GM21360 (cell line): ENCODE measurements around the gene EGLN3.
"Not testable (repeated sequence)": the region's sequence is repeated elsewhere in the genome, so short reads cannot be mapped to it uniquely, and the experiment has no call there.

Experiments
- ATAC-seq: cut with Tn5 transposase; IDR thresholded peaks from one replicate; pipeline ENCODE4 v1.9.1; 2021; ENCODE audit warnings: mild to moderate bottlenecking, moderate library complexity; ENCODE audit not compliant: unreplicated experiment

The EGLN3 gene

GRCh38 chr14:33938131-33938949, 12.5 kb downstream of the EGLN3 start:
- no peak for ATAC-seq

GRCh38 chr14:33936391-33936790, 14.5 kb downstream of the EGLN3 start:
- ATAC-seq, result no peak

DNA sequence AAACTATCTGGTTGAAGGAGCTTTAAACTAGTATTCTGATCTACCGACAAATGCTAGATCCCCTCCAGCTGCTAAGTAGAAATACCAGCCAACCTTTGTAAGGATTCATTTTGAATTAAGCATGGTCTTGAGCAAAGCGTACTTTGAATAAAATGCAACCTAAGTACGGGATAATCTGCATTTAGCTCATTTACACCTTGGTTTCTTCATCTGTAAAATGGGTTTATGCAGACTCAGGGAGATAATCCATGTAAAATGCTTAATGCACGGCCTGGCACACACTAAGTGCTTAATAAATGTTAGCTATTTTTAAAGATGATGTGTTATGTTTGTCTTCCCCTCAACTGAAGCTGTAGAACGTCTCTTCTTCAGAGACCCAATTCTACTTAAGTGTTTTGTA, 15.9 kb downstream of the EGLN3 start:
- ATAC-seq, result no peak

GRCh38 chr14:33934043-33934750, 16.7 kb downstream of the EGLN3 start:
- no peak for ATAC-seq

DNA sequence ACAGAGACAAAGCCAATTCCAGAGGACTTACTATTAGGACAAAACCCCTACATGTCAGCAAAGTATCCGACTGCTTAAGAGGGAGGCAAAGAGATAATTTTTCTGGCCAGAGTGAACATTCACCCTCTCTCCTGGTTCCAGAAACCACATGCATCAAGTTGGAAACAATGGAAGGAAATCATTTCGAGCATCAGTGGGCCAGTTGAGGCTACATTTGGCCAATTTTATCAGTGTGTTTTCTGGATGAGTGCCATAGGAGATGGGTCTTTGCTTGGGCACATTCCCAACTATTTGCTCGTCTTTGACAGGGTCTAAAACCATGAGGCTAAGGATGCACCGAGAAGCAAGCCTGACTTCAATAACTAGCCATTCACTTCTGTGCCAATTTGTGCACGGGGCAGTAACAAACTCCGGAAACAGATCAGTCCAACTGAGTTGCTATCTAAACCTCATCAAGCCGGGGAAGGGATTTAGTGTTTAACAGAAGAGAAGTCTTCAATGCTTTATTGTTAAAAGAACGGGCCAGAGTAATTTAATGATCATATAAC, 17.4 kb downstream of the EGLN3 start:
- ATAC-seq, result no peak

DNA sequence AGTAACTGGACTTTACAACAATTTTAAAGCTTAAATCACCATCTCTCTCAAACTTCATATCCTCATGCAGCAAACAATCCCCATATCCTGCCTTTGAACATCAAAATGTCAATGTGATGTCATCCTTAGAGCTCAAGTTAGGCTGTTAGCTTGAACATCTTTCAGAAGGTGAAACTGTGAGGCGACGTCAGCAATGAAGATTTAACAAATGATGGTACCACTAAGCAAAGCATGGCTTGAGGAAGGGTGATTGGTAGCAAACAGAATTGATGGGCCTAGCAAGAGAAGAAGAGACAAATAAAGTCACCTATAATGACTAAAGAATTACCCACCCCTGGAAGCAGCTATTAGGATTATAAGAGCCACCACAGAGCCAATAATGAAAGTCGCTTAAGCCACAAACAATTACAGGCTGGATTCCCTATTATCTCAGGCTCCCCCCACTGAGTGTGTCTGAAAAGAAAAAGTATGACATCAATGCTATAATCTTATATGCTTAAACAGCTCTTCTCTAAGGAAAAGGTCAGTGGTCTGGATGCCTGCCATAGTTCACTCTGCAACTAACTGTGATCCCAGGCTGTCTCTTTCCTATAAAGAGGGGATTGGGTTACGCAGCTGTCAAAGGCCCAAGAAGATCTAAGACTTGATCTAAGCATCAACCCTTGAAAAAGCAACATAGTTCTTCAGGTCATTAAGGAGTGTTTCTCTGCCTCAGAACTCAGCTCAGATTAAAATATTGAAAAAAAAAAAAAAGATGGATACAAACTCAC, 18.1 kb downstream of the EGLN3 start:
- ATAC-seq, result no peak

DNA sequence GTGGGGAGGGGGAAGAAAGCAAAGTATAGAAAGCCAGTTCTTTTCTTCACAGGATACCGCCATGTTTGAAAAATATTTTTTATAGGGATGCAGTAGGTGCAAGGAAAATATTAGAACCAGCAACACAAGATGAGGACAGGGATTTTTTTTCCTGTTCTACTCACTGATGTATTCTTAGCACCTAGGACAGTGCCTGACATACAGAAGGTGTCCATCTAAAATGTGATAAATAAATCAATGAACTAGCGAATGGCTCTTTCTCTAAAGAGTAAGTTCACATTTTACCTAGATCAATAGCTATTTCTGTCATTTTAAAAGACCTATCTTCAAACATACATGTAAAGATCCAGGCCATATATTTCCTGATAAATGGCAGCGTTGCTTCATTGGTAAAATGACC, 18.8 kb downstream of the EGLN3 start:
- ATAC-seq, result no peak

DNA sequence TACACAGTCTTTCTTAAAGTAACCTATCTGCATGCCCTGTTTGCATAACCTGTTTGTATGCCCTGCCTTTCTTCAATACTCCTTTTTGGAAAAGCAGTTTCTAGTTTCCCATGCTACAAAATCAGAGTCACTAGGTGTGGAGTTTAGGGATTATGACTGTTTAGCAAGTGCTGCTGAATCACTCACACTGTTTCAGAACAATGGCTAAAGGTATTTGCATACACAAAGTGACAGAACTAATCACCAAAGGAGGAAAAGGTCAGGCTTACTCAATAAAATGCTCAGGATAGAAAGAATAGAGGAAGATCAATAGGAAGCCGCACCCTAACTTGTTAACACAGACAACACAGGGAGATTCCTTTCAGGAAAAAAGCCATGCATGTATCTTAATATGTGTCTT, 19.4 kb downstream of the EGLN3 start:
- ATAC-seq, result no peak

- ATAC-seq, result no peak
Observed at GRCh38 chr14:33930439-33930838, 20.4 kb downstream of the EGLN3 start.

- no peak for ATAC-seq
Observed at GRCh38 chr14:33929799-33930408, 21.0 kb downstream of the EGLN3 start.

DNA sequence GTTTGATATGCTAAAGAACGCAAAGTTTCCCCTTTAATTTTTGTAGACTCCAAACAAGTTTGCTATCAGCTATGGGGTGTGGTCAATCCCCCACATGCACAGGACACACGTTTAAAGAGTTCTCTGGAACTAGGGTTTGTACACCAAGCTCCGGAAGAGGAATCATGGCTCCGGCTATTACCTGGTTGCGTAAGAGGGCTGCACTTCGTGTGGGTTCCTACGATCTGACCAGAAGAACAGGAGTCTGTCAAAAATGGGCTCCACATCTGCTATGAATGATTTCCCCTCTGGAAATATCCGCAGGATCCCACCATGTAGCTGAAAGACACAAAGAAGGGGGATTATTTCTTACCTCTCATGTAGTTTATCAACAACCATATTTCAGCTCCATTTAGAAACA, 22.0 kb downstream of the EGLN3 start:
- no peak for ATAC-seq

DNA sequence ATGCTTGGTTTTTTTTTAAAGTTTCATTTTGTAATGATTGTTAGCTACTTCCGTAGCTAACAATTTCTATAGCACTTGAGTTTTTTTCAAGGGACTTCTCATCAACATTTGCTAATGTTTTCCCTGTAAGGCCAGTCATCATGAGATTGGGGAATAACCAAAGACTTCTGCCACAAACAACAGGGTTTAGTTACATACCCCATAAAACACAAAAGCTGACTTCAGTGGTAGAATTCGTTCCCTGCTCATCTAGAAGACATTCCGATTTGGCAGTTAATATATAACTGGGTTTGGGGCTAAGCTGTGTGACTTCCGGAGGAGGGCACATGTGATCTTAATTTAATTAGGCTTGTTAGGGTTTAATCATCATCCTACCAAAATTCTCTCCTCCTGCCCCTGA, 22.9 kb downstream of the EGLN3 start:
- no peak for ATAC-seq

GRCh38 chr14:33926967-33927366, 23.9 kb downstream of the EGLN3 start:
- not testable (repeated sequence) for ATAC-seq

GRCh38 chr14:33925946-33926345, 24.9 kb downstream of the EGLN3 start:
- ATAC-seq, result no peak

DNA sequence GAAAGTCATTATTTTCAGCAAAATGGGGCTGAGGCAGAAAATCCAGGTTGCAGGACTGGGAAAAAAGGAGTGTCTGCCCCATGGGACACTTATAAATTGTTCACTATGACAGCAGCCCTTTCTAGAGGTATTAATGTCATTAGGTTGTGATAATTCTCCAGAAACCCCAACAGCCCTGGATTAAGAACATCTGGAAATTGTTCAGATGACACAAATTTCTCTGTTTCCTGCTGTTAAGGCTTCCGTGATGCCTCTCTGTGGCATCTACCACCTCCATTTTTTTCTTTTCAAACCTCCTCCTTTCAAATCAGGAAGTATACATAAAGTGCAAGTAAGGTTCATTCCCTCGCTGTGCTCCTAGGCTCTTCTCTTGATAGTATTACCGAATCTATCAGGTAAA, 25.6 kb downstream of the EGLN3 start:
- ATAC-seq, result no peak

GRCh38 chr14:33924566-33925100, 26.2 kb downstream of the EGLN3 start:
- no peak for ATAC-seq

DNA sequence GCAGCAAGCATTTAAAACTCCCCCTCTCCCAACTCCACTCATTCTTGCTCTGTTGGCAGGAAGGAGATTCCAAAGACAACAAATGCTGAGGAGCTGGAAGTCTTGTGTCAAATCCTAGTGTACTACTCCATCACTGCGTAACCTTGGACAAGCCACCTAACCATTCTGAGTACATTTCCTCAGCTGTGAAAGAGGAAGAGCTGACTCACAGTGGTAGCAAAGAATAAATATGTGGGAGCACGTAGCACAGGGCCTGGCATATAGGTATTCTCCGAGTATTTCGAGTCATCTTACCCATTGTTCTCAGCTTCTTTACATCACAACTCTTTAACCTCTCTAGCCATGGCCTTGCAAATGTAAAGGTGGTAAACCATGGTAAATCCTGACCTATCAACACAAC, 28.7 kb downstream of the EGLN3 start:
- no peak for ATAC-seq

DNA sequence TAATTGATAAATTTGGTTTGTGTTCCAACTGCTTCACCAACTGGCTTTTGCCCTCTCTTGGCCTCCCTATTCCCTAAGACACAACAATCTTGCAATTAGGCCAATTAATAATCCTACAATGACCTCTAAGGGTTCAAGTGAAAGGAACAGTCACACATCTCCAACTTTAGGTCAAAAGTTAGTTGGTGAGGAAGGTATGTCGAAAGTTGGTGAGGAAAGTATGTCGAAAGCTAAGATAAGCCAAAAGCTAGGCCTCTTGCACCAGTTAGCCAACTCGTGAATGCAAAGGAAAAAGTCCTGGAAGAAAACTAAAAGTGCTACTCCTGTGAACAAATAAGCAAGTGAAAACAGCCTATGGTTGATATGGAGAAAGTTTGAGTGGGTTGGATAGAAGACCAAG, 32.6 kb downstream of the EGLN3 start:
- no peak for ATAC-seq

DNA sequence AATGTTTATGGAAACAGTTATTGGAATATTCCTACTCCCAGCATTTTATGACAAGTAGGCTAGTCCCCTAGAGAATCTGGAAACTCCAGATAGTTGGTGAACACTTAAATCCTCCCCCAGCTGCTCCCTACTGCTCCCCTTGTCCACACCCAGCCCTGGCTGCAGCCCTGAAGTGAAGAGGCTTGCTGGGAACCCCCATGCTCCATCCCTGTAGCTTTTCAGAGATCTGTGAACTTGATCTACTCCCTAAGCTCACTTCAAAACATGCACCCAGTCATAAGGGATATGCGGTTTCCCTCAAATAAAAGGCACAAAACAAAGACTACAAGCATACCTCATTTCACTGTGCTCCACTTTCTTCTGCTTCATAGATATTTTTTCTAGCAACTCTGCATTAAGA, 33.2 kb downstream of the EGLN3 start:
- ATAC-seq, result no peak

- no peak for ATAC-seq
Observed at GRCh38 chr14:33916663-33917565, 34.0 kb downstream of the EGLN3 start.
